GM12874 (cell line): ENCODE data around the gene ELMO1.

Source experiments
- TF ChIP-seq, protein P1 (sequence below): IDR thresholded peaks from 2 replicates; pipeline ENCODE4 v1.5.1; 2011; ENCODE audit warnings: low read depth, mild to moderate bottlenecking, control low read depth, low read length, moderate library complexity; ENCODE audit not compliant: insufficient read depth

The ELMO1 gene

DNA sequence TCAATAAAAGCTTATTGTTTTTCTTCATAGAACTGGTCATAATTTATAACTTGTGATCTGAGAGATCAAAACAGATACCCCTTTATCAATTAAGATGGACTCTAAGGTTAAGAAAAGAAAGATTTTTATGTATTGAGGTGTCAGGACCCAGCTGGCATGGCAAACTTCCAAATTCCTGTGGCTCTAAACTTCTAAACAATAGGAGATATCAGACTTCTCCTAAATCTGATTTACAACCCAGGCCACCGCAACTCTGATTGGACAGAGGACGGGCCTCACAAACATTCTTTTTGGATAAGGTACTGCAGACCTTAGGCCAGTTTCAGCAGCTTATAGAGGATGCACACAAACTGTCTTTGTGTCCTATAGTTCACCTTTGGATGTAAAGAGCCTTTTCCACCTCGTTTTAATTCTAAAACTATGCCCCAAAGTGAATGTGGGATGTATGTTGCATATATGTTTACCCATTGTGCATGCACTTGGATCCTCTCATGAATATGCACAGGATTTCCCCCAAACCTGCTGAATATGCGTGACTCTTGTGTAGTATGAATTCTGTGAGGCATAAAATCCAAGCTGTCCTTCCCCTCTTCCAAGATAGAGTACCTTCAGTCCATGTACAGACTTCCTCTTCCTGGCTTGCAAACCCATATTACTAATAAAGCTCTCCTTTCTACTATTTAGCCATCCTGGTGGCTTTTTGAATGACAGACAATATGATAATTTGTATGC is 69.0 kb downstream of the ELMO1 start:
- TF ChIP-seq, protein P1, sequence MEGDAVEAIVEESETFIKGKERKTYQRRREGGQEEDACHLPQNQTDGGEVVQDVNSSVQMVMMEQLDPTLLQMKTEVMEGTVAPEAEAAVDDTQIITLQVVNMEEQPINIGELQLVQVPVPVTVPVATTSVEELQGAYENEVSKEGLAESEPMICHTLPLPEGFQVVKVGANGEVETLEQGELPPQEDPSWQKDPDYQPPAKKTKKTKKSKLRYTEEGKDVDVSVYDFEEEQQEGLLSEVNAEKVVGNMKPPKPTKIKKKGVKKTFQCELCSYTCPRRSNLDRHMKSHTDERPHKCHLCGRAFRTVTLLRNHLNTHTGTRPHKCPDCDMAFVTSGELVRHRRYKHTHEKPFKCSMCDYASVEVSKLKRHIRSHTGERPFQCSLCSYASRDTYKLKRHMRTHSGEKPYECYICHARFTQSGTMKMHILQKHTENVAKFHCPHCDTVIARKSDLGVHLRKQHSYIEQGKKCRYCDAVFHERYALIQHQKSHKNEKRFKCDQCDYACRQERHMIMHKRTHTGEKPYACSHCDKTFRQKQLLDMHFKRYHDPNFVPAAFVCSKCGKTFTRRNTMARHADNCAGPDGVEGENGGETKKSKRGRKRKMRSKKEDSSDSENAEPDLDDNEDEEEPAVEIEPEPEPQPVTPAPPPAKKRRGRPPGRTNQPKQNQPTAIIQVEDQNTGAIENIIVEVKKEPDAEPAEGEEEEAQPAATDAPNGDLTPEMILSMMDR = no peak

- TF ChIP-seq, protein P1 = no peak
Measured at GRCh38 chr7:37377231-37377630, 71.4 kb downstream of the ELMO1 start.

- TF ChIP-seq, protein P1 = no peak
Measured at GRCh38 chr7:37376386-37376785, 72.3 kb downstream of the ELMO1 start.

DNA sequence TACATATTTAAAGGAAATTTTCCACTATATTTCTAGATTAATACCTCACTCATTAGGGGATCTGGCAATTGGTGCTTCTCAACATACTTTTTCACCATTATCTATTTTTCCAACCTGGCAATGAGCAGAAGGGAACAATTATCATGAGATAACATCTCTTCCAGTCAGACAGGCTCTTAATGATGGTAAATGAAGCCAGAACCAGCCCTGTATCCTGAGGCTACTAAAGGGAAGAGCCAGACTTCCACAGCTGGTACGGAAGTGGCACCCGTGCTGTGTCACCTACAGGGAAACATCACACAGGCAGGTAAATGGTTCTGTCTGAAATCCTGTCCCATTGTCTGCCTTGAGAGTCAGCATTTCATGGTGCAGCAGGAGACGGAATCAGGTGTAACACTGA is 75.9 kb downstream of the ELMO1 start:
- TF ChIP-seq, protein P1 = no peak

GRCh38 chr7:37371755-37372154 is 76.9 kb downstream of the ELMO1 start:
- TF ChIP-seq, protein P1 = no peak

DNA sequence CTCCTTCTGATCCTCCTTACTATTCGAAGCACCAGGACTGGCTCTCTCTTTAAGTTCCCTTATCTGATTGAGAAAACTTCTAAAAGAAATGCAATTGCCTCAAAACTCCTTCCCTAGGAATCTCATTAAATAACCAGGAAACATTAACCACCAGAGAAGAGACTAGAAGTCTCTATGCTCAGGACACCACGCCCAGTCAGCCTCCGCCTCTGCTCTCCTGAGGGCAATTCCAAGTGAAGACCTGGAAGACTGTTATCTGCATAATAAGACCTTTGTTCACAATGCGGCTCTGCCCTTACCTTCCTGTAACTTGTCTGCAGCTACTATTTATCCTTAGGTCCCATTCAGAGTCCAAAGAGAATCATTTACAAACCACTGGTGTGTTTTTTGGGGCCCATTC is 78.8 kb downstream of the ELMO1 start:
- TF ChIP-seq, protein P1 = no peak

GRCh38 chr7:37368540-37368939 is 80.1 kb downstream of the ELMO1 start:
- TF ChIP-seq, protein P1 = no peak

GRCh38 chr7:37367010-37367409 is 81.7 kb downstream of the ELMO1 start:
- TF ChIP-seq, protein P1 = no peak
